HG03521 (cell line): ENCODE results near the gene YPEL2.

ENCODE experiments used
- ATAC-seq: cut with Tn5 transposase; IDR thresholded peaks from one replicate; pipeline ENCODE4 v1.9.1; 2021; ENCODE audit warnings: mild to moderate bottlenecking, moderate library complexity; ENCODE audit not compliant: unreplicated experiment

The YPEL2 gene

GRCh38 chr17:59356543-59357218, 25.2 kb downstream of the YPEL2 start:
- ATAC-seq = no peak

- no peak for ATAC-seq
Measured at GRCh38 chr17:59357219-59357697, 25.8 kb downstream of the YPEL2 start.

- ATAC-seq = no peak
Measured at GRCh38 chr17:59357929-59358328, 26.5 kb downstream of the YPEL2 start.

- ATAC-seq = no peak
Measured at GRCh38 chr17:59361386-59361785, 29.9 kb downstream of the YPEL2 start.

GRCh38 chr17:59361916-59362810, 30.7 kb downstream of the YPEL2 start:
- ATAC-seq = no peak

- no peak for ATAC-seq
Measured at GRCh38 chr17:59362811-59363205, 31.4 kb downstream of the YPEL2 start.

- ATAC-seq = no peak
Measured at GRCh38 chr17:59365383-59365981, 34.0 kb downstream of the YPEL2 start.

GRCh38 chr17:59366040-59366757, 34.7 kb downstream of the YPEL2 start:
- no peak for ATAC-seq

- no peak for ATAC-seq
Measured at GRCh38 chr17:59366773-59367656, 35.6 kb downstream of the YPEL2 start.

GRCh38 chr17:59367657-59368045, 36.2 kb downstream of the YPEL2 start:
- no peak for ATAC-seq

- ATAC-seq = no peak
Measured at GRCh38 chr17:59368218-59368857, 36.9 kb downstream of the YPEL2 start.

- no peak for ATAC-seq
Measured at GRCh38 chr17:59369031-59369975, 37.8 kb downstream of the YPEL2 start.

GRCh38 chr17:59370593-59371299, 39.3 kb downstream of the YPEL2 start:
- ATAC-seq = no peak

- ATAC-seq = no peak
Measured at GRCh38 chr17:59371416-59372100, 40.1 kb downstream of the YPEL2 start.

GRCh38 chr17:59372138-59372751, 40.8 kb downstream of the YPEL2 start:
- no peak for ATAC-seq

GRCh38 chr17:59373882-59374495, 42.5 kb downstream of the YPEL2 start:
- ATAC-seq = no peak
